Heart right ventricle (tissue), 16 donors: ENCODE measurements around the gene GIT1. TPM values are rescaled to one million over a fixed set of nuclear protein-coding genes. Genes with fewer than 3 reads are reported as not detected.

ENCODE experiments used
- ATAC-seq, 8 donors: fragments of 200-7000 bp; cut with Tn5 transposase; one replicate each; pipeline ENCODE4 v1.9.1; 2020; ENCODE audit warnings: mild to moderate bottlenecking in 8 of 8, moderate library complexity in 8 of 8, moderate number of reproducible peaks in 1 of 8
- DNase-seq, 2 donors: peaks; one replicate each; pipeline ENCODE4 v3.0.0-alpha.2; 2020
- H3K27ac ChIP-seq, 10 donors: fragments of 200-600 bp; sonication (generic) in 2 of 10; one replicate each; pipeline versions ENCODE4 v1.5.0 to v1.8.0; 2020 to 2022; ENCODE audit warnings: mild to moderate bottlenecking in 3 of 10
- H3K27me3 ChIP-seq, 7 donors: fragments of 200-600 bp; one replicate each; pipeline ENCODE4 v1.8.0; 2021 to 2022; ENCODE audit warnings: mild to moderate bottlenecking in 2 of 7
- H3K36me3 ChIP-seq, 9 donors: fragments of 200-600 bp; sonication (generic) in 1 of 9; one replicate each; pipeline versions ENCODE4 v1.5.0 to v1.8.0; 2020 to 2022; ENCODE audit warnings: mild to moderate bottlenecking in 2 of 9
- H3K4me1 ChIP-seq, 9 donors: fragments of 200-600 bp; sonication (generic) in 1 of 9; one replicate each; pipeline versions ENCODE4 v1.5.0 to v1.8.0; 2020 to 2022; ENCODE audit warnings: mild to moderate bottlenecking in 4 of 9
- H3K4me3 ChIP-seq, 10 donors: fragments of 200-600 bp; sonication (generic) in 2 of 10; one replicate each; pipeline versions ENCODE4 v1.5.0 to v1.8.0; 2020 to 2022; ENCODE audit warnings: mild to moderate bottlenecking in 7 of 10, moderate library complexity in 2 of 10
- H3K9me3 ChIP-seq, 11 donors: fragments of 200-600 bp in 10 of 11; sonication (generic) in 2 of 11; one replicate each; pipeline versions ENCODE4 v1.5.0 to v1.8.0; 2013 to 2022; ENCODE audit warnings: mild to moderate bottlenecking in 2 of 11, control low read depth in 1 of 11, moderate library complexity in 1 of 11
- CTCF ChIP-seq, 9 donors: fragments of 200-600 bp; sonication (generic) in 2 of 9; IDR thresholded peaks; one replicate each; pipeline versions ENCODE4 v1.5.0 to v1.8.0; 2021 to 2022; ENCODE audit warnings: antibody characterized with exemption in 9 of 9, mild to moderate bottlenecking in 5 of 9, moderate library complexity in 1 of 9
- WGBS, 2 donors: extraction: QIAGEN DNeasy Blood & Tissue Kit; methylation state at CpG; one replicate each; pipeline ENCODE4 v1.1.7; 2013; ENCODE audit warnings: inconsistent platforms in 1 of 2; 5-methylcytosine and 5-hydroxymethylcytosine counted together
- intact Hi-C, 10 donors: fragments of 100-400 bp; cut with DNase I; formaldehyde crosslinking; loops; one replicate each; pipeline versions ENCODE4 v1.11.1 to v1.14.2; 2022
- polyA plus RNA-seq, 2 donors: library from polyadenylated mRNA; stranded (reverse); fragments of 200-250 nt; gene quantifications; one replicate each; pipeline ENCODE4 v1.2.3, GENCODE V29; 2013
- total RNA-seq, 10 donors: library from RNA; stranded (reverse); fragmentation: NEBNext Ultra II Directional in 3 of 10; extraction: Animal tissue kit (Norgen Biotek cat#: 25700) in 3 of 10; gene quantifications; one replicate each; pipeline versions ENCODE4 v1.2.1 to v1.2.4, GENCODE V29; 2021 to 2023
- donor health status: Arrhythmogenic right ventricular cardiomyopathy.
- donor health status: ischemic (EF 13 %, LVEDD 7.1; RV severe dilation, severe dysfunction).
- donor health status: healthy with polysubstance abuse.
- donor health status: DM: no; HTN: yes; CAD: no.
- donor health status: DM: no; HTN: no; CAD: no.
- donor health status: ischemic (EF 25% LVEDD 6.9; RV normal size, moderate dysfunction).
- donor health status: ischemic (EF 25% LVEDD 5.7; RV mildly dilated, moderate dysfunction).
- donor health status: healthy.
- donor health status: DM: yes; HTN: yes; CAD: no.
- donor health status: Ischemic cardiomyopathy.
- donor health status: ischemic (EF 35%, LVEDD 5.7; RV mildly dilated, moderate dysfunction).
- donor health status: nonischemic (EF 11% LVEDD 7.7; RV severe dilation, severe dysfunction).
- donor health status: DM: yes; HTN: yes; CAD: no.
- donor health status: PGD.
- donor health status: ischemic (EF 29% LVEDD 5.4; RV normal size, mild dysfunction).
- donor health status: nonischemic (EF 23%, LVEDD 6.1; RV moderate dilation, normal function).

The GIT1 gene
- total and polyA plus RNA-seq, 12 donors = 20.6 to 35.4 (median 28.9) TPM

GRCh38 chr17:29569245-29569950 lies 20.1 kb downstream of the GIT1 start:
- WGBS, 2 donors = 57 to 66% methylated on average over 14 of the region's 14 CpGs
- H3K4me3 ChIP-seq = peak overlapping the region; percentile 68 to 92 (median 84)
- no peaks in the 10 kb centered on the region for H3K27me3 ChIP-seq
- H3K9me3 ChIP-seq = no peaks in the 10 kb centered on the region
- H3K36me3 ChIP-seq = peaks cover 0 to 23% (median 4%) of the 10 kb centered on the region in 9 donors
- peak in 1 of 2 donors; percentile 20 for DNase-seq
- ATAC-seq = no peak
- peaks cover 14 to 70% (median 53%) of the 10 kb centered on the region in 9 donors for H3K4me1 ChIP-seq
- no peak for TF ChIP-seq CTCF (IDR thresholded peaks at IDR 0.05)
- peak overlapping the region; percentile 83 to 94 (median 91) for H3K27ac ChIP-seq
- intact Hi-C loops = loop anchor here in 1 of 10 donors (10.0 kb wide), 1 partner anchor 425 kb away; no protein-coding TSS in a partner anchor

- Histone ChIP-seq H3K27ac (peak within 1 kb of the TSS; percentile 83 to 94 (median 91)), H3K4me1 (peaks cover 14 to 68% (median 52%) of the 10 kb centered on the region in 9 donors), H3K27me3 (no peaks in the 10 kb centered on the region), H3K36me3 (peaks cover 0 to 15% (median 0%) of the 10 kb centered on the region in 9 donors), H3K4me3 (peak within 1 kb of the TSS; percentile 68 to 92 (median 84)), H3K9me3 (no peaks in the 10 kb centered on the region)
- WGBS, 2 donors = 1% methylated on average over 81 to 85 of the region's 85 CpGs
- intact Hi-C loops = loop anchor here in 1 of 10 donors (10.0 kb wide), 1 partner anchor 424 kb away; no protein-coding TSS in a partner anchor
- DNase-seq (peak; percentile 87 to 89), ATAC-seq (peak; percentile 61 to 82 (median 74))
- TF ChIP-seq CTCF (IDR thresholded peaks at IDR 0.05) = no peak
Measured at GRCh38 chr17:29568331-29569244, 20.9 kb downstream of the GIT1 start, which contains the start of gene TP53I13. TP53I13 (plus strand) TSS chr17:29568701; CDS start chr17:29568759, 58 bp downstream.

GRCh38 chr17:29567554-29568330 lies 21.7 kb downstream of the GIT1 start:
- Histone ChIP-seq H3K9me3 (no peaks in the 10 kb centered on the region), H3K36me3 (peaks cover 0 to 7% (median 0%) of the 10 kb centered on the region in 9 donors), H3K4me1 (peaks cover 8 to 60% (median 43%) of the 10 kb centered on the region in 9 donors), H3K27me3 (no peaks in the 10 kb centered on the region), H3K4me3 (peak overlapping the region; percentile 68 to 92 (median 84)), H3K27ac (peak overlapping the region; percentile 83 to 94 (median 90))
- DNase-seq = peak; percentile 62 to 71
- TF ChIP-seq CTCF (IDR thresholded peaks at IDR 0.05) = peak in 8 of 9 donors; percentile 14 to 55 (median 40)
- peak; percentile 33 to 77 (median 64) for ATAC-seq
- intact Hi-C loops = loop anchor here in 1 of 10 donors (10.0 kb wide), 1 partner anchor 423 kb away; no protein-coding TSS in a partner anchor
- WGBS, 2 donors = 0 to 1% methylated on average over 63 of the region's 63 CpGs
